Coronary artery (tissue), 2 donors: Measurements from ENCODE around the gene HIRA.
A peak's percentile ranks its signal among the peaks of the same experiment; 100 is the strongest.
"Not testable (repeated sequence)": the region's sequence is repeated elsewhere in the genome, so short reads cannot be mapped to it uniquely, and the experiment has no call there.

ENCODE experiments used
- DNase-seq: peaks from one replicate; pipeline ENCODE4 v3.0.0-alpha.2; 2017; ENCODE audit warnings: low spot score
- H3K27ac ChIP-seq, 2 donors: fragments of 200-600 bp; sonication (generic); one replicate each; pipeline ENCODE4 v1.5.1; 2016 to 2019
- H3K4me3 ChIP-seq: fragments of 200-600 bp; sonication (generic); 2 replicates; pipeline ENCODE4 v1.5.1; 2016; ENCODE audit warnings: mild to moderate bottlenecking, moderate library complexity
- TF ChIP-seq, protein P1 (sequence below): fragments of 200-600 bp; sonication (generic); IDR thresholded peaks from one replicate; pipeline ENCODE4 v1.5.1; 2019; ENCODE audit warnings: antibody characterized with exemption

Gene HIRA

DNA sequence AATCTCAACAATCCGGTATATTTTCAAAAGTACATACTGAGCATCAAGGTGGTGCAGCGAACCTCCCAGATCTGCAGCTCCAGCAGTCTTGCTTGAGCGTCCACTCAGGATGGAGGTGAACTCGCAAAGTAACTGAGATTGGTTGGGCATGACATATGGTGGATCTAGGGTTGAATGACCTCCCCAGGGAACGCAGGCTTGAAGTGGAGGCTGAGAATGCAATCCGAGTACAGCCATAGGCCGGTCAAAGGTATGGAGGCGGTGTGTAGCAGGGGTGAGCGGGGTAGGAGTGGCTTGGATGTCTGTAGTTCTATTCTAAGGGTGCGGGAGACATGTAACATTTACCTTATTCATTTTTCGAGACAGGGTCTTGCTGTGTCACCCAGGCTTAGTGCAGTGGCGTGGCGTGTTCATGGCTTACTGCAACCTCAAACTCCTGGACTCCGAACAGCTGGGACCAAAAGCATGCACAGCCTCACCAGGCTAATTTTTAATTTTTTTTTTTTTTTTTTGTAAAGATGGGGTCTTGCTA, 16.6 kb upstream of the HIRA start:
- DNase-seq: no peak
- TF ChIP-seq, protein P1, sequence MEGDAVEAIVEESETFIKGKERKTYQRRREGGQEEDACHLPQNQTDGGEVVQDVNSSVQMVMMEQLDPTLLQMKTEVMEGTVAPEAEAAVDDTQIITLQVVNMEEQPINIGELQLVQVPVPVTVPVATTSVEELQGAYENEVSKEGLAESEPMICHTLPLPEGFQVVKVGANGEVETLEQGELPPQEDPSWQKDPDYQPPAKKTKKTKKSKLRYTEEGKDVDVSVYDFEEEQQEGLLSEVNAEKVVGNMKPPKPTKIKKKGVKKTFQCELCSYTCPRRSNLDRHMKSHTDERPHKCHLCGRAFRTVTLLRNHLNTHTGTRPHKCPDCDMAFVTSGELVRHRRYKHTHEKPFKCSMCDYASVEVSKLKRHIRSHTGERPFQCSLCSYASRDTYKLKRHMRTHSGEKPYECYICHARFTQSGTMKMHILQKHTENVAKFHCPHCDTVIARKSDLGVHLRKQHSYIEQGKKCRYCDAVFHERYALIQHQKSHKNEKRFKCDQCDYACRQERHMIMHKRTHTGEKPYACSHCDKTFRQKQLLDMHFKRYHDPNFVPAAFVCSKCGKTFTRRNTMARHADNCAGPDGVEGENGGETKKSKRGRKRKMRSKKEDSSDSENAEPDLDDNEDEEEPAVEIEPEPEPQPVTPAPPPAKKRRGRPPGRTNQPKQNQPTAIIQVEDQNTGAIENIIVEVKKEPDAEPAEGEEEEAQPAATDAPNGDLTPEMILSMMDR: no peak
- peak overlapping the region; percentile 92 to 97 for H3K27ac ChIP-seq
- H3K4me3 ChIP-seq: peak overlapping the region; percentile 95

DNA sequence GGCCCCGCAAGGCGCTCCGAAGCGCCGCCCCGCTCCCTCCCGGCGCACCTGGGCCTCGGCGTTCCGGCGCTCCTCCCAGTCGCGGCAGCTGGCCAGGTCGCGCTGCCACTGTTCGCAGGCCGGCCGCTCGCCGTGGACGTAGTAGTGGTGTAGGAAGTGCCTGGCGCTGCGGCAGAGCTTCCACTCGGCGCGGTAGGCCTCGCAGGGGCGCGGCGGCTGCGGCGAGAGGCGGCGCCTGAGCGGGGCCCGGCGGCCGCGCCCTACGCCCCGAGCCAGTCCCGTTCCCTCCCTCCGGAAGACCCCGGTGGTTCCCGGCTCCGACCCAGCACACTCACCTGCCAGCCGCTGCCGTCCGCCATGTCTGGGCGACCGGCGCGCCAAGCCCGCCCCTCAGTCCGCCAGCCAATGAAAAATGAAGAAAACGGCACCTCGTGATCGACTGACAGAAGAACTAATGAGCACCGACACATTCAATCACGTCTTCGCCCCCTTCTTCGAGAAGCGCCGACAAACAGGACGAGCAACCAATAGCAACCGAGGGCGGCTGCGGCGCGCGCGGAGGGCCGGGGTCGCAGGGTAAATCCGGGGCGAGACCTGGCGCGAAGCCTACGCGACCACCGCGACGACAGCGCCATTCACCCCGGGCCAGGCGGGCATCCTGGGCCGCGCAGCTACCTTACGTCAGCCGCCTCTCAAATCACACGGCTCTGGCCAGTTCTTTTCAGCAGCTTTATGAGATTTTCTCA, 16.0 kb upstream of the HIRA start, which contains the start of gene C22orf39:
TSS of gene C22orf39 (minus strand) at position 382 of the 746 bp plus-strand sequence. CDS start at position 359, 23 bp downstream.
- TF ChIP-seq, protein P1: no peak
- peak; percentile 92 for DNase-seq
- Histone ChIP-seq H3K4me3 (peak within 1 kb of the TSS; percentile 95), H3K27ac (peak within 1 kb of the TSS; percentile 92 to 97)

DNA sequence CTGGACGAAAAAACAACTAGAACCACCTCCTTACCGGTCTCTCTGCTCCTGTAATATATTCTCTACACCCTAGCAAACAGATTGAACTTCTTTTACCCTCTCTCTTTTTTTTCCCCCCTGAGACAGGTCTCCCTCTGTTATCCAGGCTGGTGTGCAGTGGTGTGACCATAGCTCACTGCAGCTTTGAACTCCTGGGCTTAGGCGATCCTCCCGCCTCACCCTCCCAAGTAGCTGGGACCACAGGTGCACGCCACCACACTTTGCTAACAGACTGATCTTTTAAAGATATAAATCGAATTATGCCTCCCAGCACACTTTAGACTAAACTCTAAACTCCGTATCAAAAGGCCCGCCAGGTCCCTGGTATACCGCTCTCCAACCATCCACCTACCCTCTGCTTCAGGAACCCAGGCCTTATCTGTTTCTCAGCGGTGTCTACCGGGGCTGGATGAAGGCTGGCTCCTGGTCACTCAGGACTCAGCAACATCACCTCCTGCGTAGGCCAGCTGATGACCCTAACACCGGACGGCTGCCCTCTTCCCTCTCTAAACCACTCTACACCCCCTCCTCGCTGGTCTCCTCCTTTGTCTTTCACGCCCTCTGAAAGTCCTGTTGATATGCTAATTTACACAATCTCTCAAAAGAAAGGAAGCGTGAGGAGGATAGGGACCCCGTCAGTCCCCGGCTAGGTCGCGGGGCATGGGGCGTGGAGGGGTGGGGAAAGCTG, 15.2 kb upstream of the HIRA start:
- H3K4me3 ChIP-seq: peak overlapping the region; percentile 95
- peak overlapping the region; percentile 92 to 97 for H3K27ac ChIP-seq
- DNase-seq: no peak
- TF ChIP-seq, protein P1: no peak

DNA sequence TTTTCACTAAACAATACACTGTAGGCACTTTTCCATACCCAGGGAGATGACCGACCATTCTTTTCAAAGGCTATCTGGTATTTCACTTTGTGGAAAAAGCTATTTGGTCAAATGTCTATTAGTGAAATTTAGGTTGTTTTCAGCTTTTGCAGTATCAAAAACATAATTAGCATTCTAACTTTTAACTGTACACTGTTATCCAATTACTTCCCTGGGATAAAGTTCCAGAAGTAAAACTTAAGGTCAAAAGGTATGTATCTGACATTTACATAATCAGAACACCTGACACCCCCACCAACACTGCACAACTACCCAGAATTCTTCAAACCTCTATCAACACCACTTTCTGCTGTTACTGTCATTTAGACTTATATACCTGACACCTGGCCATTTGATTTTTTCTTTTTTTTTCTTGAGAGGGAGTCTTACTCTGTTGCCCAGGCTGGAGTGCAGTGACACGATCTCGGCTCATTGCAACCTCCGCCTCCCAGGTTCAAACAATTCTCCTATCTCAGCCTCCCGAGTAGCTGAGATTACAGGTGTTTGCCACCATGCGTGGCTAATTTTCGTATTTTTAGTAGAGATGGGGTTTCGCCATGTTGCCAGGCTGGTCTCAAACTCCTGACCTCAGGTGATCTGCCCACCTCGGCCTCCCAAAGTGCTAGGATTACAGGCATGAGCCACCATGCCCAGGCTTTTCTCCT, 13.9 kb upstream of the HIRA start:
- H3K27ac ChIP-seq, H3K4me3 ChIP-seq, DNase-seq: not testable (repeated sequence)

DNA sequence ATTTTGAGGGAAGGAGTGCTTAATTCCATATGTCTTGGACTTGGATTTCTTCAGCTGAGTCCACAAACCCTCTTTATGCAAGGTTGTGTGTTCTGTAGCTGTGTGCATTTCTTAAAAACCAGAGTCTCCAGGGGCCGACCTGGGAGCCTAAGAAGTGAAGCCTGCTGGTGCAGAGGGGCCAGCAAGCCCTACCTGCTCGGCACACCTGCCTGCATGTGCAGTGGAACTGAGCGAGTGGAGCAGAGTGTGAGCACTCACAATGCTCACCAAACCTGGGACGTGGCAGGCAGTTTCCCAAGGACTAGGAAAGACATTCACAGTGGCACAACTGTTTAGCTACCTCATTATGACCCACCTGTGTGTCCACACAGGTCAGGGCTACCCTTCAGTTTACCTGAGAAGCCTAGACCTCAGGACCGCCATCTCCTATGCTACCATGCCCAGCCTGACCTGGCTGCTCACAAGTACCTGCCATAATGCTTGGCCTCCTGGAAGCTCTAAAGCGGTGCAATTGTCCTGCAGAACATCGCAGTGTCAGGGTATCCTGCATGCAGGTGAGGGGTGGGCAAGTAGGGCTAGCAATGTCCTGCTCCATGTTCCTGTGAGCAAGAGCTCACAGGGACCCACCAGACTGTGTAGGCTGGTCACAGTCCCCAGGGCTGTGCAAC, 12.1 kb upstream of the HIRA start:
- DNase-seq: no peak
- Histone ChIP-seq H3K27ac (no peak overlapping the region), H3K4me3 (no peak overlapping the region)
- TF ChIP-seq, protein P1: no peak

DNA sequence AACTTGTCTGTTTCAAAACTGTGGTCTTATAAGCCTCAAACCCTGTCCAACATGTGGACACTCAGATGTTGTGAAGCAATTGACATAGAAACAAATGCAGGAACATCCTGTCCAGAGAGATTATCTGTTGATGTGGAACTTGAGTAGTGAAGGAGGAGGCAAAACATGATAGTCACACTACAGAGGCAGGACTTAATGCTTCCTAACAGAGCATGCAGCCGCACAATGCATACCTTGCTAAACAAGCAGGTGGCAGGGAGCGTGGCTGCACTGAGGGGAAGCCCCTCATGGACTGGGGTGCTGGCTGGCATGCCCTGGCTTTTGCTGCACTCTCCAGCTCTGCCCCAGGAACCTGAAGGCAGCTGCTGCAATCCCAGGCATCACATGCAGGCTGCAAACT, 10.6 kb upstream of the HIRA start:
- TF ChIP-seq, protein P1: no peak
- Histone ChIP-seq H3K4me3 (no peak overlapping the region), H3K27ac (no peak overlapping the region)
- no peak for DNase-seq
